Panc1 (cell line): ENCODE data around the gene NDUFS7.

Experiments used
- SIN3A ChIP-seq: IDR thresholded peaks from 2 replicates; pipeline ENCODE4 v1.6.1; 2012; ENCODE audit warnings: low read depth, mild to moderate bottlenecking, low read length, moderate library complexity, borderline replicate concordance; ENCODE audit not compliant: insufficient read depth
- TF ChIP-seq, protein P1 (sequence below): fragments of 450-650 bp; IDR thresholded peaks from 2 replicates; pipeline ENCODE4 v1.5.1; 2017; ENCODE audit warnings: mild to moderate bottlenecking

- TF ChIP-seq, protein P1, sequence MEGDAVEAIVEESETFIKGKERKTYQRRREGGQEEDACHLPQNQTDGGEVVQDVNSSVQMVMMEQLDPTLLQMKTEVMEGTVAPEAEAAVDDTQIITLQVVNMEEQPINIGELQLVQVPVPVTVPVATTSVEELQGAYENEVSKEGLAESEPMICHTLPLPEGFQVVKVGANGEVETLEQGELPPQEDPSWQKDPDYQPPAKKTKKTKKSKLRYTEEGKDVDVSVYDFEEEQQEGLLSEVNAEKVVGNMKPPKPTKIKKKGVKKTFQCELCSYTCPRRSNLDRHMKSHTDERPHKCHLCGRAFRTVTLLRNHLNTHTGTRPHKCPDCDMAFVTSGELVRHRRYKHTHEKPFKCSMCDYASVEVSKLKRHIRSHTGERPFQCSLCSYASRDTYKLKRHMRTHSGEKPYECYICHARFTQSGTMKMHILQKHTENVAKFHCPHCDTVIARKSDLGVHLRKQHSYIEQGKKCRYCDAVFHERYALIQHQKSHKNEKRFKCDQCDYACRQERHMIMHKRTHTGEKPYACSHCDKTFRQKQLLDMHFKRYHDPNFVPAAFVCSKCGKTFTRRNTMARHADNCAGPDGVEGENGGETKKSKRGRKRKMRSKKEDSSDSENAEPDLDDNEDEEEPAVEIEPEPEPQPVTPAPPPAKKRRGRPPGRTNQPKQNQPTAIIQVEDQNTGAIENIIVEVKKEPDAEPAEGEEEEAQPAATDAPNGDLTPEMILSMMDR: no peak
- TF ChIP-seq SIN3A: no peak
These were observed 7.3 kb upstream of the NDUFS7 start for GRCh38 chr19:1376415-1376805.
